HepG2 (cell line): ENCODE measurements around the gene DNAL4. TPM values are rescaled to one million over a fixed set of nuclear protein-coding genes. Genes with fewer than 3 reads are reported as not detected.

Source experiments
- AKNA ChIP-seq: sonication (generic); formaldehyde crosslinking; IDR thresholded peaks from 2 replicates; pipeline ENCODE4 v1.4.0; 2020; ENCODE audit warnings: missing genetic modification reagents, borderline replicate concordance
- ATF2 ChIP-seq: sonication (generic); formaldehyde crosslinking; IDR thresholded peaks from 2 replicates; pipeline ENCODE4 v1.4.0; 2020; ENCODE audit warnings: missing genetic modification reagents
- ATF7 ChIP-seq, 2 experiments: fragments of 450-650 bp in 1 of 2; sonication (generic) in 1 of 2; formaldehyde crosslinking in 1 of 2; IDR thresholded peaks; 2 replicates each; pipeline versions ENCODE4 v1.4.0 to v1.6.1; 2016 to 2020; ENCODE audit warnings: antibody characterized with exemption in 1 of 2, mild to moderate bottlenecking in 1 of 2, missing genetic modification reagents in 1 of 2
- ELF3 ChIP-seq: IDR thresholded peaks from 2 replicates; pipeline ENCODE4 v1.6.1; 2016; ENCODE audit warnings: missing genetic modification reagents, missing compliant biosample characterization
- FOXA3 ChIP-seq: IDR thresholded peaks from 2 replicates; pipeline ENCODE4 v1.6.1; 2016; ENCODE audit warnings: missing genetic modification reagents, missing compliant biosample characterization
- GABPA ChIP-seq, 2 experiments: IDR thresholded peaks; 2 replicates each; pipeline ENCODE4 v1.6.1; 2011 to 2016; ENCODE audit warnings: low read depth in 2 of 2, low read length in 1 of 2, missing biosample characterization in 1 of 2, missing genetic modification characterization in 1 of 2
- IRF2 ChIP-seq: IDR thresholded peaks from 2 replicates; pipeline ENCODE4 v1.6.1; 2018; ENCODE audit warnings: missing genetic modification reagents, missing compliant biosample characterization
- KLF15 ChIP-seq: sonication (generic); formaldehyde crosslinking; IDR thresholded peaks from 2 replicates; pipeline ENCODE4 v1.8.1; 2023; ENCODE audit warnings: borderline replicate concordance, mild to moderate bottlenecking, inconsistent platforms, missing genetic modification reagents, mixed read lengths
- MIXL1 ChIP-seq: IDR thresholded peaks from 2 replicates; pipeline ENCODE4 v1.6.1; 2016
- MNT ChIP-seq: fragments of 450-650 bp; IDR thresholded peaks from 2 replicates; pipeline ENCODE4 v1.6.1; 2016
- TERF1 ChIP-seq: sonication (generic); formaldehyde crosslinking; IDR thresholded peaks from 2 replicates; pipeline ENCODE4 v1.8.0; 2022; ENCODE audit warnings: mild to moderate bottlenecking, missing genetic modification reagents, moderate library complexity
- THAP11 ChIP-seq: IDR thresholded peaks from 2 replicates; pipeline ENCODE4 v1.6.1; 2016; ENCODE audit warnings: missing biosample characterization, missing genetic modification reagents
- ZBTB46 ChIP-seq: sonication (generic); formaldehyde crosslinking; IDR thresholded peaks from 2 replicates; pipeline ENCODE4 v1.4.0; 2020; ENCODE audit warnings: mild to moderate bottlenecking, missing genetic modification reagents, borderline replicate concordance
- ZFP1 ChIP-seq: IDR thresholded peaks from 2 replicates; pipeline ENCODE4 v1.6.1; 2016
- ZNF547 ChIP-seq: sonication (generic); formaldehyde crosslinking; IDR thresholded peaks from 2 replicates; pipeline ENCODE4 v1.5.1; 2020; ENCODE audit warnings: mild to moderate bottlenecking, missing genetic modification reagents
- ZNF652 ChIP-seq: IDR thresholded peaks from 2 replicates; pipeline ENCODE4 v1.6.1; 2016; ENCODE audit warnings: low read depth, borderline replicate concordance
- ZNF781 ChIP-seq: sonication (generic); formaldehyde crosslinking; IDR thresholded peaks from 2 replicates; pipeline ENCODE4 v1.5.1; 2020; ENCODE audit warnings: borderline replicate concordance, mild to moderate bottlenecking, missing genetic modification reagents; ENCODE audit errors: not compliant biosample characterization
- ZNF879 ChIP-seq: sonication (generic); formaldehyde crosslinking; IDR thresholded peaks from 2 replicates; pipeline ENCODE4 v1.8.1; 2023; ENCODE audit warnings: missing genetic modification reagents
- polyA plus RNA-seq, 8 experiments: library from polyadenylated mRNA; depleted of rRNA in 3 of 8; stranded (reverse) in 7 of 8; unstranded in 1 of 8; fragments of >200 nt; fragmentation: Illumina TruSeq in 4 of 8; extraction: Trizol in 4 of 8; gene quantifications; 2 replicates each; pipeline versions ENCODE4 v1.2.1 to v1.2.3, GENCODE V29; 2011 to 2016; ENCODE audit warnings: low read depth in 4 of 8, missing spikeins in 1 of 8, mixed read lengths in 1 of 8; ENCODE audit not compliant: insufficient read depth in 1 of 8
- total RNA-seq, 5 experiments: library from RNA; depleted of rRNA; stranded (reverse); fragments of >200 nt; fragmentation: Illumina TruSeq; extraction: Trizol; gene quantifications; 2 replicates each; pipeline ENCODE4 v1.2.3, GENCODE V29; 2016; ENCODE audit warnings: low read depth in 1 of 5

DNAL4 gene
- total and polyA plus RNA-seq, 2 of the 13 experiments (the other 11 are each of a cell fraction or from before 2014, with no cell fraction given), result 8.0 to 10.7 TPM

GRCh38 chr22:38755155-38755910 is 38.6 kb downstream of the DNAL4 start (continued):
- TF ChIP-seq ZNF652 (CRISPR knock-in tag), result no peak
- TF ChIP-seq ZFP1 (CRISPR knock-in tag), result no peak
- TF ChIP-seq TERF1, result no peak
- TF ChIP-seq IRF2 (CRISPR knock-in tag), result peak; percentile 39; the same call in 1 of the 2 replicates
- TF ChIP-seq AKNA (CRISPR knock-in tag), result no peak
- no peak for TF ChIP-seq ZNF879 (CRISPR knock-in tag)
- peak; percentile 46 for TF ChIP-seq GABPA (IDR thresholded peaks at IDR 0.05; ENCODE audit: low read depth, low read length)
- TF ChIP-seq GABPA (CRISPR knock-in tag; IDR thresholded peaks at IDR 0.05; ENCODE audit: low read depth), result peak; percentile 26; the same call in 1 of the 2 replicates
- no peak for TF ChIP-seq MNT
- TF ChIP-seq THAP11, result peak; percentile 55
- no peak for TF ChIP-seq ZBTB46 (CRISPR knock-in tag)
- TF ChIP-seq ZNF547 (CRISPR knock-in tag), result peak; percentile 20; the same call in 1 of the 2 replicates
- TF ChIP-seq MIXL1 (CRISPR knock-in tag), result 0 out of 2 replicates have a peak, but pooled peaks have one; percentile 41
- peak; percentile 39; the same call in 1 of the 2 replicates for TF ChIP-seq ATF2 (CRISPR knock-in tag)
- no peak for TF ChIP-seq ATF7 (IDR thresholded peaks at IDR 0.05)
- TF ChIP-seq ATF7 (CRISPR knock-in tag; IDR thresholded peaks at IDR 0.05), result no peak; the same call in 1 of the 2 replicates
- TF ChIP-seq ELF3 (CRISPR knock-in tag), result peak; percentile 52; the same call in 1 of the 2 replicates
- no peak for TF ChIP-seq ZNF781 (CRISPR knock-in tag)
- peak; percentile 43; the same call in 1 of the 2 replicates for TF ChIP-seq FOXA3 (CRISPR knock-in tag)
- peak; percentile 91 for TF ChIP-seq KLF15 (CRISPR knock-in tag)
